OCI-LY1 (cell line): Measurements from ENCODE around the gene THRSP.

ENCODE experiments used
- CTCF ChIP-seq: fragments of 200-600 bp; sonication (generic), shearing (Covaris generic); IDR thresholded peaks from 2 replicates; pipeline ENCODE4 v1.5.1; 2017; ENCODE audit warnings: mild to moderate bottlenecking, antibody characterized with exemption, low read length, moderate library complexity, mixed read lengths
- EZH2 ChIP-seq: fragments of 200-600 bp; sonication (generic), shearing (Covaris generic); IDR thresholded peaks from 2 replicates; pipeline ENCODE4 v1.8.0; 2017; ENCODE audit warnings: borderline replicate concordance, mixed run types, mild to moderate bottlenecking, antibody characterized with exemption, low read length, moderate library complexity, mixed read lengths

GRCh38 chr11:78083021-78083420, 19.4 kb downstream of the THRSP start:
- TF ChIP-seq CTCF (no peak), EZH2 (no peak)
